ENCODE results near the gene MYG1.

- no peak for TF ChIP-seq ZBTB8A (tag by site-specific recombination; IDR thresholded peaks at IDR 0.05)
- no peak for TF ChIP-seq CTCF (tag by site-specific recombination; IDR thresholded peaks at IDR 0.05)
- no peak for TF ChIP-seq ZNF274 (IDR thresholded peaks at IDR 0.05; ENCODE audit: low read length)
- no peak for TF ChIP-seq ZNF274 (tag by site-specific recombination; IDR thresholded peaks at IDR 0.05; ENCODE audit: borderline replicate concordance)
- TF ChIP-seq ZNF133 (tag by site-specific recombination; IDR thresholded peaks at IDR 0.05): no peak
- TF ChIP-seq REST (tag by site-specific recombination; IDR thresholded peaks at IDR 0.05): no peak
- TF ChIP-seq PBX3 (CRISPR knock-in tag; IDR thresholded peaks at IDR 0.05): no peak
- TF ChIP-seq REPIN1 (tag by site-specific recombination; IDR thresholded peaks at IDR 0.05; ENCODE audit: low read depth): no peak
- no peak for TF ChIP-seq ZNF792 (tag by site-specific recombination; IDR thresholded peaks at IDR 0.05)
- no peak for TF ChIP-seq ZFP41 (tag by site-specific recombination; IDR thresholded peaks at IDR 0.05; ENCODE audit: borderline replicate concordance)
These were observed 35.3 kb downstream of the MYG1 start for GRCh38 chr12:53334822-53335221.

Measured in HEK293 (cell line).